GM21723 (cell line): ENCODE data around the gene KRT81.
A peak's percentile ranks its signal among the peaks of the same experiment; 100 is the strongest.
"Not testable (repeated sequence)": the region's sequence is repeated elsewhere in the genome, so short reads cannot be mapped to it uniquely, and the experiment has no call there.

ENCODE experiments used
- ATAC-seq: cut with Tn5 transposase; IDR thresholded peaks from one replicate; pipeline ENCODE4 v1.9.1; 2021; ENCODE audit warnings: mild to moderate bottlenecking, moderate library complexity; ENCODE audit not compliant: unreplicated experiment

Gene KRT81

GRCh38 chr12:52278575-52279421 is 12.5 kb downstream of the KRT81 start:
- ATAC-seq, result peak; percentile 81

- no peak for ATAC-seq
Observed at GRCh38 chr12:52277486-52278245, 13.7 kb downstream of the KRT81 start.

- no peak for ATAC-seq
Observed at GRCh38 chr12:52275686-52276085, 15.6 kb downstream of the KRT81 start.

GRCh38 chr12:52274521-52275120 is 16.7 kb downstream of the KRT81 start, which contains the start of gene KRT86:
Gene KRT86, plus strand, starts transcription at chr12:52274645. Its CDS starts 27,272 bp downstream, at chr12:52301917.
- no peak for ATAC-seq

- ATAC-seq, result no peak
Observed at GRCh38 chr12:52271158-52271557, 20.2 kb downstream of the KRT81 start.

- no peak for ATAC-seq
Observed at GRCh38 chr12:52270541-52271070, 20.7 kb downstream of the KRT81 start.

- ATAC-seq, result no peak
Observed at GRCh38 chr12:52268212-52268611, 23.1 kb downstream of the KRT81 start.

GRCh38 chr12:52267699-52268098 is 23.6 kb downstream of the KRT81 start:
- no peak for ATAC-seq

- no peak for ATAC-seq
Observed at GRCh38 chr12:52267266-52267665, 24.1 kb downstream of the KRT81 start.

- no peak for ATAC-seq
Observed at GRCh38 chr12:52266514-52266913, 24.8 kb downstream of the KRT81 start.

GRCh38 chr12:52264435-52264825 is 26.9 kb downstream of the KRT81 start:
- ATAC-seq, result no peak

- no peak for ATAC-seq
Observed at GRCh38 chr12:52263761-52264434, 27.4 kb downstream of the KRT81 start.

GRCh38 chr12:52262286-52262685 is 29.0 kb downstream of the KRT81 start:
- no peak for ATAC-seq

- no peak for ATAC-seq
Observed at GRCh38 chr12:52261208-52261484, 30.2 kb downstream of the KRT81 start.

- no peak for ATAC-seq
Observed at GRCh38 chr12:52260361-52261207, 30.8 kb downstream of the KRT81 start.

- no peak for ATAC-seq
Observed at GRCh38 chr12:52259657-52260243, 31.6 kb downstream of the KRT81 start.

GRCh38 chr12:52258335-52258901 is 32.9 kb downstream of the KRT81 start:
- ATAC-seq, result no peak

- ATAC-seq, result not testable (repeated sequence)
Observed at GRCh38 chr12:52257922-52258321, 33.4 kb downstream of the KRT81 start.

- no peak for ATAC-seq
Observed at GRCh38 chr12:52257074-52257551, 34.2 kb downstream of the KRT81 start.
